SH-SY5Y (cell line): ENCODE data around the gene RELB.

Source experiments
- GATA2 ChIP-seq: IDR thresholded peaks from 2 replicates; pipeline ENCODE4 v1.6.1; 2011; ENCODE audit warnings: mild to moderate bottlenecking, low read depth, low read length
- GATA3 ChIP-seq: IDR thresholded peaks from 2 replicates; pipeline ENCODE4 v1.6.1; 2011; ENCODE audit warnings: low read depth, mild to moderate bottlenecking, low read length, moderate library complexity

DNA sequence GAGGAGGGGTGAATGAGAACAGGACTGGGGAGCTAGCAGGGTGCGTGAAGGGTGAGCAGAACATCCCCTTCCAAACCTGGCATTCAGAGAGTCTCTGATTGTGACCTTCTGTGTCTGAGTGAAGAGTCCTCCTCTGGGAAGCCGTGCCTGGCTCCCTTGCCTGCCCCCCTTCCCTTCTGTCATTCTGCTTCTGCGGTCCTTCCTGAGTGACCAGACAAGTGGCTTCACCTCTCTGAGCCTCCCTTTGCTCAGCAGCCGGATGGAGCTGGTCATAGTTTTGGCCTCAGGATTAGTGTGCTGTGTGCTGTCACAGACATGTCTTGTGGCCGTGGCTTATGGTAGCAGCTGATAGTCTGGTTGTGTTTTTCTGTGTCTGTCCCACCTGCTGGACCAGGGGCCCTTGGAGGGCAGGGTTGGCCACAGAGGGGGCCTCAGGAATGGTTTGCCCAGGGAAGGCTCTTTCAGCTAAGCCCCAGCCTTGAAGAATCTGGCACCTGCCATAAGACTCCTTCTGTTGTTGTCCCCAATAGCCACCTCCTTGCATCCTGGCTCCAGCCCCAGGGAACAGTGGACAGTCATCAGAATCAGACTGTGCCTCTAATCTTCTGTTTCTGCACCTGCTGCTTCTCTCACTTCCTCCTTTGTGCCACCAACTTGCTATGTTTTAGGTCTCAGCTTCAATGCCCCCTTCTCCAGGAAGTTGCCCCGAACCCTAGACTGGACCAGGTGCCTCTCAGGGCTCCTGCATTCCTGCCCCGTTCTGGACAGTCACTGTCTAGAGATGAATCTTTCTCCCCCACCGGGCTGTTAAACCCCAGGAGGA, 40.1 kb upstream of the RELB start:
- TF ChIP-seq GATA2 (no peak), GATA3 (no peak)
